Measurements from ENCODE around the gene RAB11FIP2. TPM values are rescaled to one million over a fixed set of nuclear protein-coding genes. Genes with fewer than 3 reads are reported as not detected.

Gene RAB11FIP2
- total RNA-seq, 1 experiment from 2014 or later = 18.4 TPM

GRCh38 chr10:118057361-118057760, 10.6 kb upstream of the RAB11FIP2 start:
- peak overlapping the region in 1 of 2 experiments; percentile 7; a peak in 2 of 5 replicates for H3K4me3 Mint-ChIP-seq
- H3K27me3 ChIP-seq (ENCODE audit: insufficient read depth, low read length) = no peaks in the 10 kb centered on the region

More at GRCh38 chr10:118057361-118057760, 10.6 kb upstream of the RAB11FIP2 start:
- Histone ChIP-seq H3K27ac (ENCODE audit: insufficient read length, low read depth, low read length) (no peak overlapping the region), H3T11ph (ENCODE audit: low read length) (no peak overlapping the region), H2AK5ac (ENCODE audit: insufficient read length, low read length) (no peak overlapping the region), H2BK5ac (ENCODE audit: insufficient read length, low read length) (no peak overlapping the region), H3K9me3 (ENCODE audit: control insufficient read depth, low read depth, low read length) (no peaks in the 10 kb centered on the region), H3K79me1 (ENCODE audit: insufficient read depth, low read depth, low read length, poor library complexity, severe bottlenecking) (no peaks in the 10 kb centered on the region), H2BK15ac (ENCODE audit: low read depth, low read length) (no peak overlapping the region), H3K14ac (ENCODE audit: insufficient read depth, low read length) (no peak overlapping the region), H4K20me1 (ENCODE audit: control insufficient read depth, insufficient read depth, insufficient read length) (no peaks in the 10 kb centered on the region), H3K9ac (ENCODE audit: extremely low read depth, insufficient read length, low read length) (no peak overlapping the region), H3K79me2 (ENCODE audit: insufficient read depth, low read length) (no peaks in the 10 kb centered on the region), H3K23me2 (ENCODE audit: insufficient read length, low read depth, low read length, poor library complexity, severe bottlenecking) (no peaks in the 10 kb centered on the region), H3K4me1 (ENCODE audit: insufficient read depth, low read length) (peaks cover 5% of the 10 kb centered on the region; the same call in 1 of the 2 replicates), H2BK12ac (ENCODE audit: insufficient read length, low read depth, low read length) (no peak overlapping the region), H2BK20ac (ENCODE audit: low read depth, low read length, poor library complexity, severe bottlenecking) (no peak overlapping the region), H3K4ac (ENCODE audit: low read depth, low read length) (no peak overlapping the region), H3K18ac (ENCODE audit: insufficient read length, low read depth, low read length) (no peak overlapping the region), H4K91ac (ENCODE audit: insufficient read length, low read depth, low read length) (no peak overlapping the region), H4K5ac (ENCODE audit: insufficient read length, low read depth, low read length) (no peak overlapping the region), H4K8ac (replicated peaks; ENCODE audit: insufficient read length, low read depth, low read length) (no peak overlapping the region), H2BK120ac (ENCODE audit: low read depth, low read length, poor library complexity, severe bottlenecking) (no peak overlapping the region), H3K4me2 (ENCODE audit: insufficient read depth, insufficient read length, low read length) (no peak overlapping the region), H2AFZ (ENCODE audit: low read length) (no peak overlapping the region), H3K23ac (ENCODE audit: insufficient read length, low read depth, low read length) (no peak overlapping the region), H3K56ac (ENCODE audit: insufficient read length, low read depth, low read length) (no peak overlapping the region)
- Mint-ChIP-seq H3K27me3 (ENCODE audit: low read depth) (no peaks in the 10 kb centered on the region), H3K4me1 (peaks cover 13 to 17% of the 10 kb centered on the region in 2 experiments), H3K36me3 (ENCODE audit: insufficient read depth in 1 of 3, low read depth in 3 of 3) (no peaks in the 10 kb centered on the region), H3K9me3 (no peaks in the 10 kb centered on the region), H3K27ac (no peak overlapping the region)
- TF ChIP-seq CTCF (conservative IDR thresholded peaks at IDR 0.05) = no peak
- WGBS (ENCODE audit: extremely low coverage, insufficient read length, low lambda C conversion rate) = no CpG with 5 or more reads among the region's 4 CpGs
- peak; percentile 58 for DNase-seq
